ENCODE results near the gene FREM2.

The FREM2 gene

GRCh38 chr13:38908574-38908973, 221.7 kb downstream of the FREM2 start:
- no peak for DNase-seq (ENCODE audit: insufficient read length, low spot score)
- FAIRE-seq = no peak

DNA sequence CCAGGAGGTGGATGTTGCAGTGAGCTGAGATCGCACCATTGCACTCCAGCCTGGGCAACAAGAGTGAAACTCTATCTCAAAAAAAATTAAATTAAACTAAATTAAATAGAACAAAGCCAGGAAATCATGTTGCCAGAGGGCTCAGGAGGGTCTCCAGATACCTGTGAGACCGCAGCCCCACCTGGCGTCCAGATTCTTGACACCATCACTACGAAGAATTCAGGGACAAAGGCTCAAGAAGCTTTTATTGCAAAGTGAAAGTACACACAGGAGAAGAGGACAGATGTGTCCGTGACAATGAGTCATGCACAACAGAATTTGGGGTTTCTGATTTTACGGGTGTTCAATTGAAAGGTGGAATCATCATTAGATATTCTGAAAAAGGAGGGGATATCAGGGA, 227.2 kb downstream of the FREM2 start:
- no peak for FAIRE-seq
- TF ChIP-seq POU2F2 (IDR thresholded peaks at IDR 0.05; ENCODE audit: low read depth, low read length) (no peak), PAX5 (IDR thresholded peaks at IDR 0.05; ENCODE audit: insufficient read depth, low read length, severe bottlenecking) (no peak), TAF1 (IDR thresholded peaks at IDR 0.05; ENCODE audit: low read depth, low read length) (no peak), SPI1 (IDR thresholded peaks at IDR 0.05; ENCODE audit: low read depth, low read length) (no peak), POLR2AphosphoS5 (IDR thresholded peaks at IDR 0.05; ENCODE audit: low read depth, low read length) (no peak), POLR2A (IDR thresholded peaks at IDR 0.05; ENCODE audit: low read depth, low read length) (no peak)
- DNase-seq (ENCODE audit: insufficient read length, low spot score) = no peak

More at GRCh38 chr13:38908574-38908973, 221.7 kb downstream of the FREM2 start:
- TF ChIP-seq POLR2A (IDR thresholded peaks at IDR 0.05; ENCODE audit: low read depth, low read length) (no peak), SPI1 (IDR thresholded peaks at IDR 0.05; ENCODE audit: low read depth, low read length) (no peak), PAX5 (IDR thresholded peaks at IDR 0.05; ENCODE audit: insufficient read depth, low read length, severe bottlenecking) (no peak), POLR2AphosphoS5 (IDR thresholded peaks at IDR 0.05; ENCODE audit: low read depth, low read length) (no peak), TAF1 (IDR thresholded peaks at IDR 0.05; ENCODE audit: low read depth, low read length) (no peak), POU2F2 (IDR thresholded peaks at IDR 0.05; ENCODE audit: low read depth, low read length) (no peak)

GRCh38 chr13:38921081-38921480, 234.2 kb downstream of the FREM2 start:
- TF ChIP-seq PAX5 (IDR thresholded peaks at IDR 0.05; ENCODE audit: insufficient read depth, low read length, severe bottlenecking) = no peak
- no peak for TF ChIP-seq POLR2AphosphoS5 (IDR thresholded peaks at IDR 0.05; ENCODE audit: low read depth, low read length)
- no peak for TF ChIP-seq TAF1 (IDR thresholded peaks at IDR 0.05; ENCODE audit: low read depth, low read length)
- no peak for TF ChIP-seq SPI1 (IDR thresholded peaks at IDR 0.05; ENCODE audit: low read depth, low read length)
- no peak for TF ChIP-seq POLR2A (IDR thresholded peaks at IDR 0.05; ENCODE audit: low read depth, low read length)
- no peak for TF ChIP-seq POU2F2 (IDR thresholded peaks at IDR 0.05; ENCODE audit: low read depth, low read length)
- DNase-seq (ENCODE audit: insufficient read length, low spot score) (no peak), FAIRE-seq (no peak)

DNA sequence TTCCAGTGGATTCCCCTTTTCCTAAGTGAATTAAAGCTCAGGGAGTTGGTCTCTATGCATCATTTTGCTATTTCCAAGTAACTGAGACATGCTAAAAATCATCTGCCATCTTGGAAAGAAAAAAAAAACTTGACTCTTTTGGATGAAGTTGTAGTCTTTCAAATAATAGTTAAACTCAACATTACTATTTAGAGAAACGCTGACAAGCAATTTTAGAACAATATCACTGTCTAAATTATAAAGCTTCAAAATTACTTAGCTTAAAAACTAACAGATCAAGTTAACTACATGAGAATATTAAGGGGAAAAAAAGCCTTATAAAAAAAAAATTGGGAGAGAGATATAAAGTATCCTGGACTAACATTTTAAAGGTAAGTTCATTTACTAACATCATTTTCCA, 235.3 kb downstream of the FREM2 start:
- DNase-seq (ENCODE audit: insufficient read length, low spot score) = no peak
- TF ChIP-seq TAF1 (IDR thresholded peaks at IDR 0.05; ENCODE audit: low read depth, low read length) (no peak), PAX5 (IDR thresholded peaks at IDR 0.05; ENCODE audit: insufficient read depth, low read length, severe bottlenecking) (no peak), POLR2A (IDR thresholded peaks at IDR 0.05; ENCODE audit: low read depth, low read length) (no peak), SPI1 (IDR thresholded peaks at IDR 0.05; ENCODE audit: low read depth, low read length) (no peak), POU2F2 (IDR thresholded peaks at IDR 0.05; ENCODE audit: low read depth, low read length) (no peak), POLR2AphosphoS5 (IDR thresholded peaks at IDR 0.05; ENCODE audit: low read depth, low read length) (no peak)
- no peak for FAIRE-seq

DNA sequence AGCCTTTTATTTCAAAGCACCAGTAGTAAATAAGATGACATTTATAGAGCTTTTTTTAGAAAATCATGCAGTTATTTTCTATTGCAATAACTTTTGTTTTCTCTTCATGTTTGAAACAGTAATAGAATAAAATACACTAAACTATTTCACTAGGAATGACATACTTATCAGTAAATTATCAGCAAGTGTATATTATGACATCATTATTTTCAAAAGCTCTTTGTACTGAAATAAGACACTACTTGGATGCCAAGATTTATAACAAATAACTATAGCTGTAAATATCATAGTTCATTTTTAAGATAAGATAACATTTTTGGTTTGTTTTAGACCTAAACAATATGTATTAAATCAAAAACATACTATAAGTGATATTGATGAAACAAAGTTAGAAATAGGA, 246.9 kb downstream of the FREM2 start:
- no peak for TF ChIP-seq POU2F2 (IDR thresholded peaks at IDR 0.05; ENCODE audit: low read depth, low read length)
- TF ChIP-seq PAX5 (IDR thresholded peaks at IDR 0.05; ENCODE audit: insufficient read depth, low read length, severe bottlenecking) = no peak
- no peak for TF ChIP-seq POLR2A (IDR thresholded peaks at IDR 0.05; ENCODE audit: low read depth, low read length)
- TF ChIP-seq POLR2AphosphoS5 (IDR thresholded peaks at IDR 0.05; ENCODE audit: low read depth, low read length) = no peak
- TF ChIP-seq TAF1 (IDR thresholded peaks at IDR 0.05; ENCODE audit: low read depth, low read length) = no peak
- no peak for TF ChIP-seq SPI1 (IDR thresholded peaks at IDR 0.05; ENCODE audit: low read depth, low read length)
- no peak for DNase-seq (ENCODE audit: insufficient read length, low spot score)
- no peak for FAIRE-seq
